Measurements from ENCODE around the gene PRM2. TPM values are rescaled to one million over a fixed set of nuclear protein-coding genes. Genes with fewer than 3 reads are reported as not detected.

The PRM2 gene
- total and polyA plus RNA-seq, 2 experiments from 2014 or later = not detected

DNA sequence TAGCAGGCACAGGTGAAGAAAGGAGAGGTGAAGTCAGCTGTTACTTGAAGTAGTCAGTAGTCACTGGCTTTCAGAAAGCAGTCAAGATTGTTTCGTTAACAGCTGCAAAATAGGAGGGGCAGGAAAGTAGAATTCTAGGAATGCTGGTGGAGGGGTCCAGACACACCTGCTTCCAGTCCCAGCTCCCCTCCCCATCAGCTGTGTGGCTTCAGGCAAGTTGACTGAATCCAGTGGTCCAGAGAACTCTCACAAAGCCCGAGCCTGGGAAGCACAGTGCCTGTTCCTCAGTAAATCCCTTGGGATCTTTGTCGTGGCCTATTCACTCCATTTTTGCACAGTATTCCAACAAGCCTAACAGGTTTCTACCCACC, 15.7 kb downstream of the PRM2 start:
- Histone ChIP-seq H3K79me2 (replicated peaks; ENCODE audit: insufficient read depth) (peaks cover 3% of the 10 kb centered on the region), H3K27me3 (ENCODE audit: insufficient read depth) (no peaks in the 10 kb centered on the region), H3K4me2 (no peak overlapping the region), H3F3A (replicated peaks; ENCODE audit: low read depth) (peaks cover 6% of the 10 kb centered on the region), H2AFZ (no peak overlapping the region), H4K20me1 (replicated peaks; ENCODE audit: insufficient read depth) (no peaks in the 10 kb centered on the region), H3K4me1 (ENCODE audit: insufficient read depth) (peaks cover 4% of the 10 kb centered on the region; the same call in 1 of the 2 replicates), H3K27ac (ENCODE audit: low read depth) (no peak overlapping the region), H3K36me3 (ENCODE audit: insufficient read depth) (no peaks in the 10 kb centered on the region), H3K4me3 (no peak overlapping the region), H3K9me2 (ENCODE audit: insufficient read depth) (no peaks in the 10 kb centered on the region)
- Mint-ChIP-seq H3K36me3 (ENCODE audit: low read depth) (no peaks in the 10 kb centered on the region), H3K4me3 (no peak overlapping the region; the same call in 2 of the 3 replicates), H3K27ac (no peak overlapping the region), H3K27me3 (ENCODE audit: insufficient read depth, low read depth, poor library complexity) (peaks cover 14% of the 10 kb centered on the region), H3K9me3 (no peaks in the 10 kb centered on the region; the same call in 2 of the 3 replicates), H3K4me1 (peaks cover 12% of the 10 kb centered on the region)
- DNase-seq (ENCODE audit: low spot score) (peak; percentile 65), ATAC-seq (no peak)
- TF ChIP-seq ZNF114 (CRISPR knock-in tag; IDR thresholded peaks at IDR 0.05) (no peak), NANOG (IDR thresholded peaks at IDR 0.05; ENCODE audit: borderline replicate concordance) (no peak), CTCF (conservative IDR thresholded peaks at IDR 0.05; ENCODE audit: low read depth in 2 of 2) (no peak), CREB1 (CRISPR knock-in tag; IDR thresholded peaks at IDR 0.05; ENCODE audit: low read depth) (no peak), EZH2phosphoT487 (IDR thresholded peaks at IDR 0.05; ENCODE audit: unreplicated experiment) (no peak), EZH2 (IDR thresholded peaks at IDR 0.05; ENCODE audit: low read depth, unreplicated experiment) (no peak), ETS1 (IDR thresholded peaks at IDR 0.05) (no peak), JUNB (IDR thresholded peaks at IDR 0.05; ENCODE audit: unreplicated experiment) (no peak), POLR2AphosphoS5 (IDR thresholded peaks at IDR 0.05; ENCODE audit: low read depth) (no peak), ZNF462 (CRISPR knock-in tag; IDR thresholded peaks at IDR 0.05) (no peak), STAT1 (IDR thresholded peaks at IDR 0.05; ENCODE audit: unreplicated experiment) (no peak), ZNF331 (CRISPR knock-in tag; IDR thresholded peaks at IDR 0.05; ENCODE audit: low read depth) (no peak)
- TF ChIP-seq, protein P1, sequence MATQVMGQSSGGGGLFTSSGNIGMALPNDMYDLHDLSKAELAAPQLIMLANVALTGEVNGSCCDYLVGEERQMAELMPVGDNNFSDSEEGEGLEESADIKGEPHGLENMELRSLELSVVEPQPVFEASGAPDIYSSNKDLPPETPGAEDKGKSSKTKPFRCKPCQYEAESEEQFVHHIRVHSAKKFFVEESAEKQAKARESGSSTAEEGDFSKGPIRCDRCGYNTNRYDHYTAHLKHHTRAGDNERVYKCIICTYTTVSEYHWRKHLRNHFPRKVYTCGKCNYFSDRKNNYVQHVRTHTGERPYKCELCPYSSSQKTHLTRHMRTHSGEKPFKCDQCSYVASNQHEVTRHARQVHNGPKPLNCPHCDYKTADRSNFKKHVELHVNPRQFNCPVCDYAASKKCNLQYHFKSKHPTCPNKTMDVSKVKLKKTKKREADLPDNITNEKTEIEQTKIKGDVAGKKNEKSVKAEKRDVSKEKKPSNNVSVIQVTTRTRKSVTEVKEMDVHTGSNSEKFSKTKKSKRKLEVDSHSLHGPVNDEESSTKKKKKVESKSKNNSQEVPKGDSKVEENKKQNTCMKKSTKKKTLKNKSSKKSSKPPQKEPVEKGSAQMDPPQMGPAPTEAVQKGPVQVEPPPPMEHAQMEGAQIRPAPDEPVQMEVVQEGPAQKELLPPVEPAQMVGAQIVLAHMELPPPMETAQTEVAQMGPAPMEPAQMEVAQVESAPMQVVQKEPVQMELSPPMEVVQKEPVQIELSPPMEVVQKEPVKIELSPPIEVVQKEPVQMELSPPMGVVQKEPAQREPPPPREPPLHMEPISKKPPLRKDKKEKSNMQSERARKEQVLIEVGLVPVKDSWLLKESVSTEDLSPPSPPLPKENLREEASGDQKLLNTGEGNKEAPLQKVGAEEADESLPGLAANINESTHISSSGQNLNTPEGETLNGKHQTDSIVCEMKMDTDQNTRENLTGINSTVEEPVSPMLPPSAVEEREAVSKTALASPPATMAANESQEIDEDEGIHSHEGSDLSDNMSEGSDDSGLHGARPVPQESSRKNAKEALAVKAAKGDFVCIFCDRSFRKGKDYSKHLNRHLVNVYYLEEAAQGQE (IDR thresholded peaks at IDR 0.05; ENCODE audit: unreplicated experiment) = no peak
